Mesenchymal stem cell (in vitro differentiated cells and primary cell): ENCODE data around the gene LTO1.

Experiments used
- DNase-seq: peaks from one replicate; pipeline ENCODE4 v3.0.0-alpha.2; 2013
- H2AFZ ChIP-seq: one replicate; pipeline ENCODE4 v1.6.1; 2013; ENCODE audit warnings: low read depth, mild to moderate bottlenecking, control low read depth, inconsistent platforms, low read length, moderate library complexity
- H2AK5ac ChIP-seq: 2 replicates; pipeline ENCODE4 v1.6.1; 2013; ENCODE audit warnings: low read length, moderate library complexity, mild to moderate bottlenecking, inconsistent platforms; ENCODE audit not compliant: severe bottlenecking
- H2BK120ac ChIP-seq: one replicate; pipeline ENCODE4 v1.6.1; 2013; ENCODE audit warnings: low read depth, mild to moderate bottlenecking, inconsistent platforms, low read length, moderate library complexity
- H2BK12ac ChIP-seq, 2 experiments: one replicate each; pipeline ENCODE4 v1.6.1; 2013; ENCODE audit warnings: inconsistent platforms in 2 of 2, low read length in 2 of 2, mild to moderate bottlenecking in 2 of 2, moderate library complexity in 2 of 2, control low read depth in 1 of 2
- H2BK15ac ChIP-seq: one replicate; pipeline ENCODE4 v1.6.1; 2013; ENCODE audit warnings: mild to moderate bottlenecking, low read depth, inconsistent platforms; ENCODE audit not compliant: poor library complexity, severe bottlenecking
- H2BK5ac ChIP-seq: 2 replicates; pipeline ENCODE4 v1.6.1; 2013; ENCODE audit warnings: low read depth, mild to moderate bottlenecking, low read length, control low read depth, inconsistent platforms; ENCODE audit not compliant: poor library complexity, severe bottlenecking
- H3K14ac ChIP-seq, 2 experiments: one replicate each; pipeline ENCODE4 v1.6.1; 2013; ENCODE audit warnings: inconsistent platforms in 2 of 2, low read length in 2 of 2, control low read depth in 1 of 2, mild to moderate bottlenecking in 1 of 2, moderate library complexity in 1 of 2
- H3K18ac ChIP-seq, 2 experiments: one replicate each; pipeline ENCODE4 v1.6.1; 2013; ENCODE audit warnings: inconsistent platforms in 2 of 2, low read length in 2 of 2, control low read depth in 1 of 2, low read depth in 1 of 2, mild to moderate bottlenecking in 1 of 2
- H3K23ac ChIP-seq, 2 experiments: one replicate each; pipeline ENCODE4 v1.6.1; 2013; ENCODE audit warnings: inconsistent platforms in 2 of 2, low read length in 2 of 2, mild to moderate bottlenecking in 2 of 2, moderate library complexity in 2 of 2, control low read depth in 1 of 2
- H3K27ac ChIP-seq: 2 replicates; pipeline ENCODE4 v1.5.1; 2013; ENCODE audit warnings: mild to moderate bottlenecking, moderate library complexity, low read length, control low read depth, inconsistent platforms; ENCODE audit not compliant: poor library complexity, severe bottlenecking
- H3K27me3 ChIP-seq, 2 experiments: 2 replicates each; pipeline versions ENCODE4 v1.6.1 to v1.7.0; 2013; ENCODE audit warnings: low read length in 2 of 2, mild to moderate bottlenecking in 2 of 2, moderate library complexity in 2 of 2, control low read depth in 1 of 2, inconsistent platforms in 1 of 2; ENCODE audit not compliant: control insufficient read depth in 1 of 2, insufficient read depth in 1 of 2
- H3K36me3 ChIP-seq, 2 experiments: 2 replicates each; pipeline versions ENCODE4 v1.6.1 to v1.7.0; 2013; ENCODE audit warnings: low read length in 2 of 2, control low read depth in 1 of 2, inconsistent platforms in 1 of 2, low read depth in 1 of 2, mild to moderate bottlenecking in 1 of 2; ENCODE audit not compliant: insufficient read depth in 2 of 2, control insufficient read depth in 1 of 2
- H3K4ac ChIP-seq, 2 experiments: one replicate each; pipeline ENCODE4 v1.6.1; 2013; ENCODE audit warnings: inconsistent platforms in 2 of 2, low read length in 2 of 2, mild to moderate bottlenecking in 2 of 2, moderate library complexity in 2 of 2, control low read depth in 1 of 2, low read depth in 1 of 2
- H3K4me1 ChIP-seq: 2 replicates; pipeline ENCODE4 v1.6.1; 2013; ENCODE audit warnings: low read depth, low read length, control low read depth; ENCODE audit not compliant: control insufficient read depth, insufficient read depth
- H3K4me2 ChIP-seq: 2 replicates; pipeline ENCODE4 v1.6.1; 2013; ENCODE audit warnings: low read length, mild to moderate bottlenecking, inconsistent platforms; ENCODE audit not compliant: poor library complexity, severe bottlenecking
- H3K4me3 ChIP-seq, 2 experiments: 2 replicates each; pipeline versions ENCODE4 v1.5.1 to v1.7.0; 2013; ENCODE audit warnings: low read length in 2 of 2, mild to moderate bottlenecking in 2 of 2, control low read depth in 1 of 2, low read depth in 1 of 2; ENCODE audit not compliant: insufficient read depth in 1 of 2
- H3K79me1 ChIP-seq: replicated peaks from 2 replicates; pipeline ENCODE4 v1.6.1; 2013; ENCODE audit warnings: mild to moderate bottlenecking, control low read depth, low read length, inconsistent platforms; ENCODE audit not compliant: poor library complexity, severe bottlenecking
- H3K9ac ChIP-seq: 2 replicates; pipeline ENCODE4 v1.7.0; 2013; ENCODE audit warnings: mild to moderate bottlenecking, low read length, moderate library complexity
- H3K9me3 ChIP-seq: 2 replicates; pipeline ENCODE4 v1.7.0; 2013; ENCODE audit warnings: mild to moderate bottlenecking, low read length; ENCODE audit not compliant: control insufficient read depth
- H4K8ac ChIP-seq: one replicate; pipeline ENCODE4 v1.6.1; 2013; ENCODE audit warnings: inconsistent platforms, mild to moderate bottlenecking, low read length, moderate library complexity
- H4K91ac ChIP-seq: one replicate; pipeline ENCODE4 v1.6.1; 2013; ENCODE audit warnings: mild to moderate bottlenecking, low read length, inconsistent platforms
- WGBS: methylation state at CpG from one replicate; pipeline ENCODE4 v1.1.7; 2013; ENCODE audit warnings: mixed read lengths; 5-methylcytosine and 5-hydroxymethylcytosine counted together

Gene LTO1

DNA sequence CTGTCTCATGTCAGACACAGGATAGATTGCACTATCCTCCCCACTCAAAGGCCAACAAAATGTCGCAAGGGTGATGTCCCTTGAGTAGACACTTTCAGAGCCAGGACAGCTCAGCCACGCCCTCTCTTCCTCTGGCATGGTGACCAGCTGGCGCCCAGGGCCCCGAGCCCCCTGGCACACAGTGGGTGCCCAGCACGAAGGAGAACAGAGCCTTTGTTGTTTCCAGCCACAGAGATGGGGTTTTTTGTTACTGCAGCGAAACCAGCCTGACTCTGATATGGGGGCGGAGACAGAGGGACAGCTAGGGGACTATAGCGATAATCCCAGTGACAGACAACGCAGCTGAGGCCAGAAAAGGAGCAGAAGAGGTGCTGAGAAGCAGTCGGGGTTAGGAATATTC lies 57.5 kb downstream of the LTO1 start:
- Histone ChIP-seq H2BK12ac (no peak overlapping the region), H3K27ac (no peak overlapping the region), H2BK15ac (peak overlapping the region; percentile 60), H3K18ac (no peak overlapping the region), H3K4me1 (no peaks in the 10 kb centered on the region), H3K23ac (no peak overlapping the region), H4K8ac (no peak overlapping the region), H2BK5ac (no peak overlapping the region), H3K4me3 (no peak overlapping the region), H3K9me3 (no peaks in the 10 kb centered on the region), H3K4ac (no peak overlapping the region), H3K9ac (no peak overlapping the region), H4K91ac (no peak overlapping the region), H3K36me3 (no peaks in the 10 kb centered on the region), H2AK5ac (no peak overlapping the region), H2AFZ (no peak overlapping the region), H3K27me3 (peaks cover 13 to 16% of the 10 kb centered on the region in 2 experiments), H3K14ac (no peak overlapping the region), H2BK120ac (no peak overlapping the region), H3K79me1 (no peaks in the 10 kb centered on the region), H3K4me2 (no peak overlapping the region)
- DNase-seq: no peak
- WGBS: 95% methylated on average over 10 of the region's 10 CpGs

DNA sequence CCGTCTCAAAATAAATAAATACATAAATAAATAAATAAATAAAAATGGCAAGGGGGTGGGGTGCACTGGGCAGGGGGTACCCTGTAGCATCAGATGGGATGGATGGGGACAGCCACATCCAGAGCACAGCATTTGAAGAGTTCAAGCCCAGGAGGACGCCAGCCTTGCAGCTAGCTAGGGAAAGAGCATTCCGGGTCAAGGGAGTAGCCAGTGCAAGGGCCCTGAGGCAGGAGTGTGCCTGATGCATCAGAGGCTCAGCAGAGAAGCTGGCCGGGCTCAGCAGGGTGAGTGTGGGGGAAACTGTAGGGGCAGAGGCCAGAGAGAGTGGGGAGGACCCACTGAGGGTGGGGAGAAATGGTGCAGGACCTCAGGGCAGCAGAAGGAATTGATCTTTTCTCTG lies 57.9 kb downstream of the LTO1 start:
- no peak overlapping the region for H3K18ac ChIP-seq
- H2AFZ ChIP-seq: no peak overlapping the region
- no peak for DNase-seq
- no peaks in the 10 kb centered on the region for H3K4me1 ChIP-seq
- no peak overlapping the region for H2BK12ac ChIP-seq
- no peak overlapping the region for H3K4ac ChIP-seq
- no peak overlapping the region for H3K4me2 ChIP-seq
- no peaks in the 10 kb centered on the region for H3K36me3 ChIP-seq
- H3K4me3 ChIP-seq: no peak overlapping the region
- H3K9me3 ChIP-seq: no peaks in the 10 kb centered on the region
- H2BK120ac ChIP-seq: no peak overlapping the region
- peaks cover 13 to 16% of the 10 kb centered on the region in 2 experiments for H3K27me3 ChIP-seq
- peak overlapping the region; percentile 35 for H4K91ac ChIP-seq
- H3K9ac ChIP-seq: no peak overlapping the region
- no peak overlapping the region for H3K14ac ChIP-seq
- no peak overlapping the region for H2AK5ac ChIP-seq
- H2BK5ac ChIP-seq: no peak overlapping the region
- H3K79me1 ChIP-seq: no peaks in the 10 kb centered on the region
- H3K27ac ChIP-seq: no peak overlapping the region
- no peak overlapping the region for H2BK15ac ChIP-seq
- no peak overlapping the region for H3K23ac ChIP-seq
- no peak overlapping the region for H4K8ac ChIP-seq
- WGBS: 89% methylated on average over 3 of the region's 4 CpGs
